Measurements from ENCODE around the gene RPS24.

- no peak for TF ChIP-seq EZH2 (IDR thresholded peaks at IDR 0.05; ENCODE audit: borderline replicate concordance, low read depth, low read length, poor library complexity, severe bottlenecking)
- no peak for TF ChIP-seq CTCF (conservative IDR thresholded peaks at IDR 0.05; ENCODE audit: low read depth, low read length)
These were observed 12.2 kb downstream of the RPS24 start for GRCh38 chr10:78045856-78046255.

Measured in A673 (cell line).